Measurements from ENCODE around the gene TSC22D4.

TSC22D4 gene

GRCh38 chr7:100490483-100491191 is 11.6 kb upstream of the TSC22D4 start:
- DNase-seq (ENCODE audit: low read depth) = no peak
- TF ChIP-seq CTCF (conservative IDR thresholded peaks at IDR 0.05; ENCODE audit: low read length) = no peak

GRCh38 chr7:100489824-100490223 is 10.8 kb upstream of the TSC22D4 start:
- no peak overlapping the region for H3K4me3 ChIP-seq (ENCODE audit: low read length)
- TF ChIP-seq CTCF (conservative IDR thresholded peaks at IDR 0.05; ENCODE audit: low read length) = no peak
- DNase-seq (ENCODE audit: low read depth) = peak; percentile 88

More at GRCh38 chr7:100490483-100491191, 11.6 kb upstream of the TSC22D4 start:
- no peak overlapping the region for H3K4me3 ChIP-seq (ENCODE audit: low read length)

- no peak overlapping the region for H3K4me3 ChIP-seq (ENCODE audit: low read length)
- TF ChIP-seq CTCF (conservative IDR thresholded peaks at IDR 0.05; ENCODE audit: low read length) = no peak
- no peak for DNase-seq (ENCODE audit: low read depth)
These were observed 10.1 kb upstream of the TSC22D4 start for GRCh38 chr7:100489121-100489520.

GRCh38 chr7:100488333-100489095 is 9.5 kb upstream of the TSC22D4 start:
- no peak for TF ChIP-seq CTCF (conservative IDR thresholded peaks at IDR 0.05; ENCODE audit: low read length)
- DNase-seq (ENCODE audit: low read depth) = no peak
- H3K4me3 ChIP-seq (ENCODE audit: low read length) = no peak overlapping the region

GRCh38 chr7:100486753-100487446 is 7.9 kb upstream of the TSC22D4 start:
- TF ChIP-seq CTCF (conservative IDR thresholded peaks at IDR 0.05; ENCODE audit: low read length) = no peak
- no peak overlapping the region for H3K4me3 ChIP-seq (ENCODE audit: low read length)
- peak; percentile 26 for DNase-seq (ENCODE audit: low read depth)

- no peak for DNase-seq (ENCODE audit: low read depth)
- H3K4me3 ChIP-seq (ENCODE audit: low read length) = no peak overlapping the region
- TF ChIP-seq CTCF (conservative IDR thresholded peaks at IDR 0.05; ENCODE audit: low read length) = no peak
These were observed 7.2 kb upstream of the TSC22D4 start for GRCh38 chr7:100486111-100486636.
